ENCODE data around the gene PWP2.
"Not testable (repeated sequence)": the region's sequence is repeated elsewhere in the genome, so short reads cannot be mapped to it uniquely, and the experiment has no call there.

PWP2 gene

GRCh38 chr21:44143380-44143779, 36.2 kb downstream of the PWP2 start:
- H3K27me3 ChIP-seq (replicated peaks in 2 of 5; ENCODE audit: control insufficient read depth in 4 of 5, insufficient read depth in 5 of 5, low read length in 4 of 5); H3K9me3 ChIP-seq (ENCODE audit: control extremely low read depth in 1 of 5, control insufficient read depth in 4 of 5, insufficient read depth in 2 of 5, low read depth in 1 of 5, low read length in 4 of 5); H3K4me3 ChIP-seq (ENCODE audit: control insufficient read depth in 1 of 7, extremely low read depth in 1 of 7, insufficient read depth in 4 of 7, low read depth in 2 of 7, low read length in 6 of 7); DNase-seq; H3K27ac ChIP-seq (ENCODE audit: insufficient read depth in 1 of 2, low read depth in 1 of 2, low read length in 2 of 2, poor library complexity in 1 of 2, severe bottlenecking in 2 of 2); POLR2A ChIA-PET; H3K4me1 ChIP-seq (ENCODE audit: control extremely low read depth in 1 of 4, control insufficient read depth in 4 of 4, insufficient read depth in 4 of 4, low read length in 3 of 4); H3K36me3 ChIP-seq (ENCODE audit: control insufficient read depth in 4 of 4, insufficient read depth in 4 of 4, low read length in 3 of 4); CTCF ChIA-PET: not testable (repeated sequence)
- no CpG with 5 or more reads among the region's 17 CpGs for WGBS (ENCODE audit: insufficient coverage)

GRCh38 chr21:44143996-44144395, 36.8 kb downstream of the PWP2 start:
- H3K9me3 ChIP-seq (ENCODE audit: control extremely low read depth in 1 of 5, control insufficient read depth in 4 of 5, insufficient read depth in 2 of 5, low read depth in 1 of 5, low read length in 4 of 5); DNase-seq; H3K4me3 ChIP-seq (ENCODE audit: control insufficient read depth in 1 of 7, extremely low read depth in 1 of 7, insufficient read depth in 4 of 7, low read depth in 2 of 7, low read length in 6 of 7); H3K27ac ChIP-seq (ENCODE audit: insufficient read depth in 1 of 2, low read depth in 1 of 2, low read length in 2 of 2, poor library complexity in 1 of 2, severe bottlenecking in 2 of 2); CTCF ChIA-PET; POLR2A ChIA-PET; H3K27me3 ChIP-seq (replicated peaks in 2 of 5; ENCODE audit: control insufficient read depth in 4 of 5, insufficient read depth in 5 of 5, low read length in 4 of 5); H3K36me3 ChIP-seq (ENCODE audit: control insufficient read depth in 4 of 4, insufficient read depth in 4 of 4, low read length in 3 of 4); H3K4me1 ChIP-seq (ENCODE audit: control extremely low read depth in 1 of 4, control insufficient read depth in 4 of 4, insufficient read depth in 4 of 4, low read length in 3 of 4): not testable (repeated sequence)
- no CpG with 5 or more reads among the region's 8 CpGs for WGBS (ENCODE audit: insufficient coverage)

GRCh38 chr21:44144784-44145602, 37.8 kb downstream of the PWP2 start:
- H3K36me3 ChIP-seq (ENCODE audit: control insufficient read depth in 4 of 4, insufficient read depth in 4 of 4, low read length in 3 of 4); CTCF ChIA-PET; H3K27me3 ChIP-seq (replicated peaks in 2 of 5; ENCODE audit: control insufficient read depth in 4 of 5, insufficient read depth in 5 of 5, low read length in 4 of 5); H3K27ac ChIP-seq (ENCODE audit: insufficient read depth in 1 of 2, low read depth in 1 of 2, low read length in 2 of 2, poor library complexity in 1 of 2, severe bottlenecking in 2 of 2); POLR2A ChIA-PET; H3K4me3 ChIP-seq (ENCODE audit: control insufficient read depth in 1 of 7, extremely low read depth in 1 of 7, insufficient read depth in 4 of 7, low read depth in 2 of 7, low read length in 6 of 7); DNase-seq; H3K4me1 ChIP-seq (ENCODE audit: control extremely low read depth in 1 of 4, control insufficient read depth in 4 of 4, insufficient read depth in 4 of 4, low read length in 3 of 4); H3K9me3 ChIP-seq (ENCODE audit: control extremely low read depth in 1 of 5, control insufficient read depth in 4 of 5, insufficient read depth in 2 of 5, low read depth in 1 of 5, low read length in 4 of 5): not testable (repeated sequence)
- no CpG with 5 or more reads among the region's 22 CpGs for WGBS (ENCODE audit: insufficient coverage)

- H3K36me3 ChIP-seq (ENCODE audit: control insufficient read depth in 4 of 4, insufficient read depth in 4 of 4, low read length in 3 of 4); H3K9me3 ChIP-seq (ENCODE audit: control extremely low read depth in 1 of 5, control insufficient read depth in 4 of 5, insufficient read depth in 2 of 5, low read depth in 1 of 5, low read length in 4 of 5); H3K4me3 ChIP-seq (ENCODE audit: control insufficient read depth in 1 of 7, extremely low read depth in 1 of 7, insufficient read depth in 4 of 7, low read depth in 2 of 7, low read length in 6 of 7); DNase-seq; H3K27ac ChIP-seq (ENCODE audit: insufficient read depth in 1 of 2, low read depth in 1 of 2, low read length in 2 of 2, poor library complexity in 1 of 2, severe bottlenecking in 2 of 2); H3K4me1 ChIP-seq (ENCODE audit: control extremely low read depth in 1 of 4, control insufficient read depth in 4 of 4, insufficient read depth in 4 of 4, low read length in 3 of 4); POLR2A ChIA-PET; CTCF ChIA-PET; H3K27me3 ChIP-seq (replicated peaks in 2 of 5; ENCODE audit: control insufficient read depth in 4 of 5, insufficient read depth in 5 of 5, low read length in 4 of 5): not testable (repeated sequence)
- WGBS (ENCODE audit: insufficient coverage) = no CpG with 5 or more reads among the region's 12 CpGs
These were observed 38.4 kb downstream of the PWP2 start for GRCh38 chr21:44145616-44146015.

GRCh38 chr21:44147108-44147507, 39.9 kb downstream of the PWP2 start:
- POLR2A ChIA-PET = not testable (repeated sequence)

GRCh38 chr21:44150255-44150654, 43.1 kb downstream of the PWP2 start:
- POLR2A ChIA-PET; DNase-seq; H3K36me3 ChIP-seq (ENCODE audit: control insufficient read depth in 4 of 4, insufficient read depth in 4 of 4, low read length in 3 of 4); H3K4me1 ChIP-seq (ENCODE audit: control extremely low read depth in 1 of 4, control insufficient read depth in 4 of 4, insufficient read depth in 4 of 4, low read length in 3 of 4); H3K4me3 ChIP-seq (ENCODE audit: control insufficient read depth in 1 of 7, extremely low read depth in 1 of 7, insufficient read depth in 4 of 7, low read depth in 2 of 7, low read length in 6 of 7); H3K27me3 ChIP-seq (replicated peaks in 2 of 5; ENCODE audit: control insufficient read depth in 4 of 5, insufficient read depth in 5 of 5, low read length in 4 of 5); H3K9me3 ChIP-seq (ENCODE audit: control extremely low read depth in 1 of 5, control insufficient read depth in 4 of 5, insufficient read depth in 2 of 5, low read depth in 1 of 5, low read length in 4 of 5); H3K27ac ChIP-seq (ENCODE audit: insufficient read depth in 1 of 2, low read depth in 1 of 2, low read length in 2 of 2, poor library complexity in 1 of 2, severe bottlenecking in 2 of 2); CTCF ChIA-PET: not testable (repeated sequence)
- no CpG with 5 or more reads among the region's 10 CpGs for WGBS (ENCODE audit: insufficient coverage)

More at GRCh38 chr21:44147108-44147507, 39.9 kb downstream of the PWP2 start:
- H3K4me3 ChIP-seq (ENCODE audit: control insufficient read depth in 1 of 7, extremely low read depth in 1 of 7, insufficient read depth in 4 of 7, low read depth in 2 of 7, low read length in 6 of 7); H3K4me1 ChIP-seq (ENCODE audit: control extremely low read depth in 1 of 4, control insufficient read depth in 4 of 4, insufficient read depth in 4 of 4, low read length in 3 of 4); H3K9me3 ChIP-seq (ENCODE audit: control extremely low read depth in 1 of 5, control insufficient read depth in 4 of 5, insufficient read depth in 2 of 5, low read depth in 1 of 5, low read length in 4 of 5); H3K27ac ChIP-seq (ENCODE audit: insufficient read depth in 1 of 2, low read depth in 1 of 2, low read length in 2 of 2, poor library complexity in 1 of 2, severe bottlenecking in 2 of 2); DNase-seq; H3K27me3 ChIP-seq (replicated peaks in 2 of 5; ENCODE audit: control insufficient read depth in 4 of 5, insufficient read depth in 5 of 5, low read length in 4 of 5); CTCF ChIA-PET; H3K36me3 ChIP-seq (ENCODE audit: control insufficient read depth in 4 of 4, insufficient read depth in 4 of 4, low read length in 3 of 4): not testable (repeated sequence)
- no CpG with 5 or more reads among the region's 8 CpGs for WGBS (ENCODE audit: insufficient coverage)

GRCh38 chr21:44153214-44153888, 46.2 kb downstream of the PWP2 start:
- H3K36me3 ChIP-seq (ENCODE audit: control insufficient read depth in 4 of 4, insufficient read depth in 4 of 4, low read length in 3 of 4); DNase-seq; H3K4me3 ChIP-seq (ENCODE audit: control insufficient read depth in 1 of 7, extremely low read depth in 1 of 7, insufficient read depth in 4 of 7, low read depth in 2 of 7, low read length in 6 of 7); CTCF ChIA-PET; POLR2A ChIA-PET; H3K4me1 ChIP-seq (ENCODE audit: control extremely low read depth in 1 of 4, control insufficient read depth in 4 of 4, insufficient read depth in 4 of 4, low read length in 3 of 4); H3K27me3 ChIP-seq (replicated peaks in 2 of 5; ENCODE audit: control insufficient read depth in 4 of 5, insufficient read depth in 5 of 5, low read length in 4 of 5); H3K9me3 ChIP-seq (ENCODE audit: control extremely low read depth in 1 of 5, control insufficient read depth in 4 of 5, insufficient read depth in 2 of 5, low read depth in 1 of 5, low read length in 4 of 5); H3K27ac ChIP-seq (ENCODE audit: insufficient read depth in 1 of 2, low read depth in 1 of 2, low read length in 2 of 2, poor library complexity in 1 of 2, severe bottlenecking in 2 of 2): not testable (repeated sequence)
- WGBS (ENCODE audit: insufficient coverage) = no CpG with 5 or more reads among the region's 21 CpGs
